HepG2 (cell line): Measurements from ENCODE around the gene TPRX1. TPM values are rescaled to one million over a fixed set of nuclear protein-coding genes. Genes with fewer than 3 reads are reported as not detected.

Experiments
- EZH2 ChIP-seq: conservative IDR thresholded peaks from 2 replicates; pipeline ENCODE4 v1.6.1; 2012; ENCODE audit warnings: mild to moderate bottlenecking, low read depth, low read length, moderate library complexity
- HNRNPK ChIP-seq: fragments of 200-400 bp; formaldehyde crosslinking; IDR thresholded peaks from 2 replicates; pipeline ENCODE4 v1.6.1; 2018; ENCODE audit warnings: low read length, low read depth, moderate library complexity, mild to moderate bottlenecking; ENCODE audit not compliant: poor library complexity, severe bottlenecking
- HNRNPUL1 ChIP-seq: fragments of 200-400 bp; formaldehyde crosslinking; IDR thresholded peaks from 2 replicates; pipeline ENCODE4 v1.6.1; 2017; ENCODE audit warnings: low read depth, mild to moderate bottlenecking, low read length, moderate library complexity
- HOXA5 ChIP-seq: sonication (generic); formaldehyde crosslinking; IDR thresholded peaks from 2 replicates; pipeline ENCODE4 v1.4.0; 2020; ENCODE audit warnings: missing genetic modification reagents
- ISX ChIP-seq: sonication (generic); formaldehyde crosslinking; conservative IDR thresholded peaks from 2 replicates; pipeline ENCODE4 v1.5.0; 2020; ENCODE audit warnings: missing genetic modification reagents
- MED8 ChIP-seq: sonication (generic); formaldehyde crosslinking; IDR thresholded peaks from 2 replicates; pipeline ENCODE4 v1.8.1; 2023; ENCODE audit warnings: mild to moderate bottlenecking, missing genetic modification reagents; ENCODE audit not compliant: insufficient replicate concordance
- NFATC3 ChIP-seq: sonication (generic); formaldehyde crosslinking; IDR thresholded peaks from 2 replicates; pipeline ENCODE4 v1.5.1; 2020; ENCODE audit warnings: mild to moderate bottlenecking, missing genetic modification reagents
- PRMT3 ChIP-seq: sonication (generic); formaldehyde crosslinking; IDR thresholded peaks from 2 replicates; pipeline ENCODE4 v1.8.1; 2022; ENCODE audit warnings: low read depth, mild to moderate bottlenecking, moderate library complexity, missing genetic modification reagents, borderline replicate concordance
- RAD21 ChIP-seq: fragments of 450-650 bp; formaldehyde crosslinking; IDR thresholded peaks from 2 replicates; pipeline ENCODE4 v1.5.0; 2020; ENCODE audit warnings: mild to moderate bottlenecking
- RFX3 ChIP-seq: IDR thresholded peaks from 2 replicates; pipeline ENCODE4 v1.6.1; 2016; ENCODE audit warnings: missing biosample characterization, missing genetic modification reagents
- SIN3A ChIP-seq: IDR thresholded peaks from 2 replicates; pipeline ENCODE4 v1.6.1; 2011; ENCODE audit warnings: low read depth, mild to moderate bottlenecking, control low read depth, low read length, borderline replicate concordance
- SIN3B ChIP-seq: fragments of 150-350 bp; IDR thresholded peaks from 2 replicates; pipeline ENCODE4 v1.6.1; 2014; ENCODE audit warnings: low read length
- ZNF724P ChIP-seq: sonication (generic); formaldehyde crosslinking; IDR thresholded peaks from 2 replicates; pipeline ENCODE4 v1.8.0; 2022; ENCODE audit warnings: missing genetic modification reagents, borderline replicate concordance
- ZNF883 ChIP-seq: sonication (generic); formaldehyde crosslinking; IDR thresholded peaks from 2 replicates; pipeline ENCODE4 v1.5.1; 2020; ENCODE audit warnings: mild to moderate bottlenecking, missing genetic modification reagents; ENCODE audit errors: not compliant biosample characterization
- polyA plus RNA-seq, 8 experiments: library from polyadenylated mRNA; depleted of rRNA in 3 of 8; stranded (reverse) in 7 of 8; unstranded in 1 of 8; fragments of >200 nt; fragmentation: Illumina TruSeq in 4 of 8; extraction: Trizol in 4 of 8; gene quantifications; 2 replicates each; pipeline versions ENCODE4 v1.2.1 to v1.2.3, GENCODE V29; 2011 to 2016; ENCODE audit warnings: low read depth in 4 of 8, missing spikeins in 1 of 8, mixed read lengths in 1 of 8; ENCODE audit not compliant: insufficient read depth in 1 of 8
- total RNA-seq, 5 experiments: library from RNA; depleted of rRNA; stranded (reverse); fragments of >200 nt; fragmentation: Illumina TruSeq; extraction: Trizol; gene quantifications; 2 replicates each; pipeline ENCODE4 v1.2.3, GENCODE V29; 2016; ENCODE audit warnings: low read depth in 1 of 5
- TF ChIP-seq, protein P1 (sequence below): fragments of 450-650 bp; IDR thresholded peaks from 2 replicates; pipeline ENCODE4 v1.6.1; 2016
- TF ChIP-seq, protein P2 (sequence below), 2 experiments: sonication (generic) in 1 of 2; formaldehyde crosslinking in 1 of 2; IDR thresholded peaks; 2 replicates each; pipeline versions ENCODE4 v1.5.1 to v1.6.1; 2011 to 2020; ENCODE audit warnings: borderline replicate concordance in 1 of 2, low read depth in 1 of 2, low read length in 1 of 2, mild to moderate bottlenecking in 1 of 2, missing genetic modification reagents in 1 of 2, moderate library complexity in 1 of 2
- TF ChIP-seq, protein P3 (sequence below): sonication (generic); formaldehyde crosslinking; IDR thresholded peaks from 2 replicates; pipeline ENCODE4 v1.4.0; 2020; ENCODE audit warnings: mild to moderate bottlenecking, missing genetic modification reagents, borderline replicate concordance
- TF ChIP-seq, protein P4 (sequence below): sonication (generic); formaldehyde crosslinking; IDR thresholded peaks from 2 replicates; pipeline ENCODE4 v1.5.0; 2020; ENCODE audit warnings: missing genetic modification reagents

Gene TPRX1
- total and polyA plus RNA-seq, 2 of the 13 experiments (the other 11 are each of a cell fraction or from before 2014, with no cell fraction given) = not detected

DNA sequence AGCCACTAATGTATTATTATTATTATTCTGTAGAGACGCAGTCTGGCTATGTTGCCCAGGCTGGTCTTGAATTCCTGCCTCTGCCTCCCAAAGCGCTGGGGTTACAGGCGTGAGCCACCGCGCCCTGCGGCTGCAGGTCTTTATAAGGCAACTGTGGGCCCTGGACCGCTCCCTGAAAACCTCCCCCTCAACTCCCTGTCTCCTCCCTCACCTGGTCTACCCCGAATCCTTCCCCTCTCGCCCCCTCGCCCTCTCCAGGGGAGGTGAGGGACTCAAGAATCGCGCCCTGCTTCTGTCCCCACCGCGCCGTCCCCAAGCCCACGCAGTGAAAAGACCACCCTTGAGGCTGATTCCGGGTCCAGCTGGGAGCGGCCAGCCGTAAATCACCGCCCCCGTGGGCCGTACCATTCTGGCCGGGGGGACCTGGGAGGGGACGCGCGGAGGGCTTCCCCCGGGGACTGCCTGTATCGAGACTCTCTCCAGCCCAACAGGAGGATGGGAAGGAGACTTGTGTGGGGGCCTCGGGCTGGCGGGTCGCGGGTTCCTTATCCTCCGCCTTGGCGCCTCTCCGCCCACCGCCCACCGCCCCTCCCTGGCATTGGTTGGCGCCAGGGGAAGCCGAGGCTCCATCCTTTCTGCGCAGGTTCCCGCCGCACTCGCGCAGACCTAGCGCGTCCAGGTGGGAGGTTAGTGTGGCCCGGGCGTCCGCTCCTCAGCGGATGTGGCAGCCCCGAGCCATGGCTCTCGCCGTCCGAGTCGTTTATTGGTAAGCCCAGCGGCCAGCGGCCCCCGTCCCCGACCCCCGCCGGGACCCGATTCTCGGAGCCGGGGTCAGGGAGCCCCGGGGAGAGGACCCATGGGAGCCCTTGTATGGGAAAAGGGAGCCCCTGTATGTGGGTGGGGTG is 26.1 kb downstream of the TPRX1 start, which contains the start of gene SELENOW (continued):
- TF ChIP-seq PRMT3 (no peak), MED8 (CRISPR knock-in tag) (peak; percentile 44), HOXA5 (CRISPR knock-in tag) (peak; percentile 94), ISX (0 out of 2 replicates have a peak, but pooled peaks have one; percentile 78), RAD21 (no peak), SIN3A (0 out of 2 replicates have a peak, but pooled peaks have one; percentile 61), ZNF724P (CRISPR knock-in tag) (no peak), RFX3 (CRISPR knock-in tag) (no peak), NFATC3 (CRISPR knock-in tag) (no peak), HNRNPUL1 (no peak), ZNF883 (CRISPR knock-in tag) (peak; percentile 51), SIN3B (no peak), HNRNPK (peak; percentile 44), EZH2 (no peak)
- TF ChIP-seq, protein P1, sequence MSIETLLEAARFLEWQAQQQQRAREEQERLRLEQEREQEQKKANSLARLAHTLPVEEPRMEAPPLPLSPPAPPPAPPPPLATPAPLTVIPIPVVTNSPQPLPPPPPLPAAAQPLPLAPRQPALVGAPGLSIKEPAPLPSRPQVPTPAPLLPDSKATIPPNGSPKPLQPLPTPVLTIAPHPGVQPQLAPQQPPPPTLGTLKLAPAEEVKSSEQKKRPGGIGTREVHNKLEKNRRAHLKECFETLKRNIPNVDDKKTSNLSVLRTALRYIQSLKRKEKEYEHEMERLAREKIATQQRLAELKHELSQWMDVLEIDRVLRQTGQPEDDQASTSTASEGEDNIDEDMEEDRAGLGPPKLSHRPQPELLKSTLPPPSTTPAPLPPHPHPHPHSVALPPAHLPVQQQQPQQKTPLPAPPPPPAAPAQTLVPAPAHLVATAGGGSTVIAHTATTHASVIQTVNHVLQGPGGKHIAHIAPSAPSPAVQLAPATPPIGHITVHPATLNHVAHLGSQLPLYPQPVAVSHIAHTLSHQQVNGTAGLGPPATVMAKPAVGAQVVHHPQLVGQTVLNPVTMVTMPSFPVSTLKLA = no peak
- TF ChIP-seq, protein P2, sequence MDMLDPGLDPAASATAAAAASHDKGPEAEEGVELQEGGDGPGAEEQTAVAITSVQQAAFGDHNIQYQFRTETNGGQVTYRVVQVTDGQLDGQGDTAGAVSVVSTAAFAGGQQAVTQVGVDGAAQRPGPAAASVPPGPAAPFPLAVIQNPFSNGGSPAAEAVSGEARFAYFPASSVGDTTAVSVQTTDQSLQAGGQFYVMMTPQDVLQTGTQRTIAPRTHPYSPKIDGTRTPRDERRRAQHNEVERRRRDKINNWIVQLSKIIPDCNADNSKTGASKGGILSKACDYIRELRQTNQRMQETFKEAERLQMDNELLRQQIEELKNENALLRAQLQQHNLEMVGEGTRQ (IDR thresholded peaks at IDR 0.05; ENCODE audit: low read depth, low read length) = no peak
- TF ChIP-seq, protein P2 (CRISPR knock-in tag; IDR thresholded peaks at IDR 0.05; ENCODE audit: borderline replicate concordance) = no peak
- TF ChIP-seq, protein P3, sequence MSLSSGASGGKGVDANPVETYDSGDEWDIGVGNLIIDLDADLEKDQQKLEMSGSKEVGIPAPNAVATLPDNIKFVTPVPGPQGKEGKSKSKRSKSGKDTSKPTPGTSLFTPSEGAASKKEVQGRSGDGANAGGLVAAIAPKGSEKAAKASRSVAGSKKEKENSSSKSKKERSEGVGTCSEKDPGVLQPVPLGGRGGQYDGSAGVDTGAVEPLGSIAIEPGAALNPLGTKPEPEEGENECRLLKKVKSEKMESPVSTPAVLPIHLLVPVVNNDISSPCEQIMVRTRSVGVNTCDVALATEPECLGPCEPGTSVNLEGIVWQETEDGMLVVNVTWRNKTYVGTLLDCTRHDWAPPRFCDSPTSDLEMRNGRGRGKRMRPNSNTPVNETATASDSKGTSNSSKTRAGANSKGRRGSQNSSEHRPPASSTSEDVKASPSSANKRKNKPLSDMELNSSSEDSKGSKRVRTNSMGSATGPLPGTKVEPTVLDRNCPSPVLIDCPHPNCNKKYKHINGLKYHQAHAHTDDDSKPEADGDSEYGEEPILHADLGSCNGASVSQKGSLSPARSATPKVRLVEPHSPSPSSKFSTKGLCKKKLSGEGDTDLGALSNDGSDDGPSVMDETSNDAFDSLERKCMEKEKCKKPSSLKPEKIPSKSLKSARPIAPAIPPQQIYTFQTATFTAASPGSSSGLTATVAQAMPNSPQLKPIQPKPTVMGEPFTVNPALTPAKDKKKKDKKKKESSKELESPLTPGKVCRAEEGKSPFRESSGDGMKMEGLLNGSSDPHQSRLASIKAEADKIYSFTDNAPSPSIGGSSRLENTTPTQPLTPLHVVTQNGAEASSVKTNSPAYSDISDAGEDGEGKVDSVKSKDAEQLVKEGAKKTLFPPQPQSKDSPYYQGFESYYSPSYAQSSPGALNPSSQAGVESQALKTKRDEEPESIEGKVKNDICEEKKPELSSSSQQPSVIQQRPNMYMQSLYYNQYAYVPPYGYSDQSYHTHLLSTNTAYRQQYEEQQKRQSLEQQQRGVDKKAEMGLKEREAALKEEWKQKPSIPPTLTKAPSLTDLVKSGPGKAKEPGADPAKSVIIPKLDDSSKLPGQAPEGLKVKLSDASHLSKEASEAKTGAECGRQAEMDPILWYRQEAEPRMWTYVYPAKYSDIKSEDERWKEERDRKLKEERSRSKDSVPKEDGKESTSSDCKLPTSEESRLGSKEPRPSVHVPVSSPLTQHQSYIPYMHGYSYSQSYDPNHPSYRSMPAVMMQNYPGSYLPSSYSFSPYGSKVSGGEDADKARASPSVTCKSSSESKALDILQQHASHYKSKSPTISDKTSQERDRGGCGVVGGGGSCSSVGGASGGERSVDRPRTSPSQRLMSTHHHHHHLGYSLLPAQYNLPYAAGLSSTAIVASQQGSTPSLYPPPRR (CRISPR knock-in tag) = no peak; the same call in 1 of the 2 replicates
- TF ChIP-seq, protein P4, sequence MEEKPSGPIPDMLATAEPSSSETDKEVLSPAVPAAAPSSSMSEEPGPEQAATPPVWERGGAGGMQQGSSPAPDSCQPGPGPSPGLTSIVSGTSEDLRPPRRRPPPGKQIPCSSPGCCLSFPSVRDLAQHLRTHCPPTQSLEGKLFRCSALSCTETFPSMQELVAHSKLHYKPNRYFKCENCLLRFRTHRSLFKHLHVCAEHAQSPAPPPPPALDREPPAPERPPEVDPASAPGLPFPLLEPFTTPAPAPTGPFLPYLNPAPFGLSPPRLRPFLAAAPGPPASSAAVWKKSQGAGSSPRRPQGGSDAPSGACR (CRISPR knock-in tag) = peak; percentile 29; the same call in 1 of the 2 replicates
